Neural progenitor cell (in vitro differentiated cells): ENCODE results near the gene OTULIN. TPM values are rescaled to one million over a fixed set of nuclear protein-coding genes. Genes with fewer than 3 reads are reported as not detected.

Source experiments
- DNase-seq: peaks from one replicate; pipeline ENCODE4 v3.0.0-alpha.2; 2016; ENCODE audit warnings: low spot score
- H2AFZ ChIP-seq: fragments of 200-600 bp; sonication (generic); replicated peaks from 2 replicates; pipeline ENCODE4 v1.6.1; 2016; ENCODE audit warnings: antibody characterized with exemption
- H3F3A ChIP-seq: fragments of 200-600 bp; sonication (generic); 2 replicates; pipeline ENCODE4 v1.6.1; 2016; ENCODE audit warnings: antibody characterized with exemption, low read depth
- H3K27ac ChIP-seq: fragments of 200-600 bp; sonication (generic); 2 replicates; pipeline ENCODE4 v1.5.1; 2016; ENCODE audit warnings: mild to moderate bottlenecking
- H3K27me3 ChIP-seq: fragments of 200-600 bp; sonication (generic); 2 replicates; pipeline ENCODE4 v1.6.1; 2016; ENCODE audit warnings: mild to moderate bottlenecking, moderate library complexity
- H3K36me3 ChIP-seq: fragments of 200-600 bp; sonication (generic); 2 replicates; pipeline ENCODE4 v1.5.1; 2016
- H3K4me1 ChIP-seq: fragments of 200-600 bp; sonication (generic); 2 replicates; pipeline ENCODE4 v1.6.1; 2016; ENCODE audit warnings: mixed run types
- H3K4me2 ChIP-seq: fragments of 200-600 bp; sonication (generic); 2 replicates; pipeline ENCODE4 v1.6.1; 2016
- H3K4me3 ChIP-seq: fragments of 200-600 bp; sonication (generic); 2 replicates; pipeline ENCODE4 v1.5.1; 2016
- H3K79me2 ChIP-seq: fragments of 200-600 bp; sonication (generic); 2 replicates; pipeline ENCODE4 v1.6.1; 2016; ENCODE audit warnings: low read depth
- H3K9ac ChIP-seq: fragments of 200-600 bp; sonication (generic); 2 replicates; pipeline ENCODE4 v1.6.1; 2016
- H3K9me3 ChIP-seq: fragments of 200-600 bp; sonication (generic); 2 replicates; pipeline ENCODE4 v1.5.1; 2016; ENCODE audit warnings: low read depth
- H4K20me1 ChIP-seq: fragments of 200-600 bp; sonication (generic); 2 replicates; pipeline ENCODE4 v1.6.1; 2016; ENCODE audit warnings: low read depth
- H3K27ac Mint-ChIP-seq: 3 replicates; pipeline ENCODE4 v1.8.0; 2021; ENCODE audit warnings: mixed read lengths
- H3K27me3 Mint-ChIP-seq: 2 replicates; pipeline ENCODE4 v1.8.0; 2022; ENCODE audit warnings: low read depth, mild to moderate bottlenecking, inconsistent platforms, moderate library complexity, mixed read lengths; ENCODE audit not compliant: insufficient read depth
- H3K36me3 Mint-ChIP-seq: 3 replicates; pipeline ENCODE4 v1.8.0; 2021; ENCODE audit warnings: mixed read lengths
- H3K4me1 Mint-ChIP-seq: 3 replicates; pipeline ENCODE4 v1.8.0; 2021; ENCODE audit warnings: mixed read lengths
- H3K4me3 Mint-ChIP-seq: 3 replicates; pipeline ENCODE4 v1.8.0; 2021; ENCODE audit warnings: mild to moderate bottlenecking, moderate library complexity, mixed read lengths
- H3K9me3 Mint-ChIP-seq: 3 replicates; pipeline ENCODE4 v1.8.0; 2020; ENCODE audit warnings: mixed read lengths
- EZH2 ChIP-seq: fragments of 200-600 bp; sonication (generic); IDR thresholded peaks from 2 replicates; pipeline ENCODE4 v1.6.1; 2017; ENCODE audit warnings: antibody characterized with exemption, mild to moderate bottlenecking, moderate library complexity
- EZH2phosphoT487 ChIP-seq: fragments of 200-600 bp; sonication (generic); IDR thresholded peaks from 2 replicates; pipeline ENCODE4 v1.6.1; 2017; ENCODE audit warnings: antibody characterized with exemption
- total RNA-seq: library from RNA; depleted of rRNA; stranded (reverse); fragments of >200 nt; gene quantifications from 2 replicates; pipeline ENCODE4 v1.2.3, GENCODE V29; 2015; ENCODE audit warnings: low replicate concordance
- TF ChIP-seq, protein P1 (sequence below): fragments of 200-600 bp; sonication (generic); IDR thresholded peaks from 2 replicates; pipeline ENCODE4 v1.5.1; 2017; ENCODE audit warnings: antibody characterized with exemption, mild to moderate bottlenecking

The OTULIN gene
- total RNA-seq, 1 donor from 2014 or later: 23.1 TPM

- H3K27ac ChIP-seq: no peak overlapping the region
- H3K27ac Mint-ChIP-seq: no peak overlapping the region
- no peaks in the 10 kb centered on the region for H3K9me3 Mint-ChIP-seq
- TF ChIP-seq EZH2phosphoT487 (no peak), EZH2 (no peak)
- TF ChIP-seq, protein P1, sequence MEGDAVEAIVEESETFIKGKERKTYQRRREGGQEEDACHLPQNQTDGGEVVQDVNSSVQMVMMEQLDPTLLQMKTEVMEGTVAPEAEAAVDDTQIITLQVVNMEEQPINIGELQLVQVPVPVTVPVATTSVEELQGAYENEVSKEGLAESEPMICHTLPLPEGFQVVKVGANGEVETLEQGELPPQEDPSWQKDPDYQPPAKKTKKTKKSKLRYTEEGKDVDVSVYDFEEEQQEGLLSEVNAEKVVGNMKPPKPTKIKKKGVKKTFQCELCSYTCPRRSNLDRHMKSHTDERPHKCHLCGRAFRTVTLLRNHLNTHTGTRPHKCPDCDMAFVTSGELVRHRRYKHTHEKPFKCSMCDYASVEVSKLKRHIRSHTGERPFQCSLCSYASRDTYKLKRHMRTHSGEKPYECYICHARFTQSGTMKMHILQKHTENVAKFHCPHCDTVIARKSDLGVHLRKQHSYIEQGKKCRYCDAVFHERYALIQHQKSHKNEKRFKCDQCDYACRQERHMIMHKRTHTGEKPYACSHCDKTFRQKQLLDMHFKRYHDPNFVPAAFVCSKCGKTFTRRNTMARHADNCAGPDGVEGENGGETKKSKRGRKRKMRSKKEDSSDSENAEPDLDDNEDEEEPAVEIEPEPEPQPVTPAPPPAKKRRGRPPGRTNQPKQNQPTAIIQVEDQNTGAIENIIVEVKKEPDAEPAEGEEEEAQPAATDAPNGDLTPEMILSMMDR: no peak
- no peaks in the 10 kb centered on the region for H4K20me1 ChIP-seq
- H3F3A ChIP-seq: no peaks in the 10 kb centered on the region
- no peak overlapping the region for H3K4me2 ChIP-seq
- peaks cover 38% of the 10 kb centered on the region for H3K36me3 Mint-ChIP-seq
- no peaks in the 10 kb centered on the region for H3K4me1 ChIP-seq
- H3K36me3 ChIP-seq: no peaks in the 10 kb centered on the region
- H3K9ac ChIP-seq: no peak overlapping the region
- no peaks in the 10 kb centered on the region for H3K27me3 ChIP-seq
- no peak overlapping the region for H2AFZ ChIP-seq
- no peaks in the 10 kb centered on the region for H3K4me1 Mint-ChIP-seq
- H3K27me3 Mint-ChIP-seq: peaks cover 2% of the 10 kb centered on the region
- H3K79me2 ChIP-seq: no peaks in the 10 kb centered on the region
- H3K4me3 Mint-ChIP-seq: no peak overlapping the region
- no peak overlapping the region for H3K4me3 ChIP-seq
- H3K9me3 ChIP-seq: no peaks in the 10 kb centered on the region
- no peak for DNase-seq
These were observed 34.6 kb downstream of the OTULIN start for GRCh38 chr5:14699159-14699558.

DNA sequence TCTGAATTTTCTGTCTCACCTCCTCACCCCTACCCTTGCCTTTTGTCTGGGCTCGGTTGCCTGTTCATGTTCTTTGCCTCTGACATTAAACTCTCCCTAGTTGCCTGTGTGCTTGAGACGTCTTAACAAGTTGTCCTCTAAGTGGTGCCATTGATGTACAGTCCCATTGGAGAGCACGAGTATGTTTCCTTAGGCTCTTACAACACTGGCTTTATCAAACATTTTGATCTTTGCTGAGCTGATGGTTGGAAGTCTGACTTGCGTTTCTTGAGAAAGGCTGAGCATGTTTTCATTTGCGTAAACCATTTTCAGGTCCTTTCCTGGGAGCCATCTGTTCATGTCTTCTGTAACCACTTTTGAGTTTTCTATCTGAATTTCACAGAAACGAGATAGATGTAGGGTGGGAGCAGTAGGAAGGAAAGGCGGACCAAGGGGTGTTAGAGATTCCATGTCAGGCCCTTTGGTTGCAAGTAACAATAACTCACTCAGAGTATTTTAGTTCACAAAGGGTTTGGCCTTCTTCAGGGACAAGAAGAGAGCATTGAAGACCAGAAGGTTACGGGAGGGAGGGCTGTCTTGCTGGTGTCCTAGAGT lies 35.4 kb downstream of the OTULIN start:
- peaks cover 38% of the 10 kb centered on the region for H3K36me3 Mint-ChIP-seq
- Histone ChIP-seq H3F3A (no peaks in the 10 kb centered on the region), H3K9ac (no peak overlapping the region), H4K20me1 (no peaks in the 10 kb centered on the region), H3K4me2 (no peak overlapping the region), H3K79me2 (no peaks in the 10 kb centered on the region), H3K4me1 (no peaks in the 10 kb centered on the region), H3K36me3 (no peaks in the 10 kb centered on the region), H3K9me3 (no peaks in the 10 kb centered on the region), H3K27me3 (no peaks in the 10 kb centered on the region), H2AFZ (no peak overlapping the region), H3K4me3 (no peak overlapping the region), H3K27ac (no peak overlapping the region)
- peaks cover 2% of the 10 kb centered on the region for H3K27me3 Mint-ChIP-seq
- no peak overlapping the region for H3K4me3 Mint-ChIP-seq
- no peak for DNase-seq
- TF ChIP-seq EZH2phosphoT487: no peak
- TF ChIP-seq, protein P1: no peak
- TF ChIP-seq EZH2: no peak
- H3K4me1 Mint-ChIP-seq: no peaks in the 10 kb centered on the region
- no peaks in the 10 kb centered on the region for H3K9me3 Mint-ChIP-seq
- H3K27ac Mint-ChIP-seq: no peak overlapping the region

GRCh38 chr5:14700478-14701436 lies 36.2 kb downstream of the OTULIN start:
- Histone ChIP-seq H3K79me2 (no peaks in the 10 kb centered on the region), H2AFZ (no peak overlapping the region), H3K4me2 (no peak overlapping the region), H3K9ac (no peak overlapping the region), H3K4me3 (no peak overlapping the region), H3K9me3 (no peaks in the 10 kb centered on the region), H3K27me3 (no peaks in the 10 kb centered on the region), H3K36me3 (no peaks in the 10 kb centered on the region), H3K27ac (no peak overlapping the region), H3K4me1 (no peaks in the 10 kb centered on the region), H3F3A (no peaks in the 10 kb centered on the region), H4K20me1 (no peaks in the 10 kb centered on the region)
- Mint-ChIP-seq H3K4me1 (no peaks in the 10 kb centered on the region), H3K27ac (no peak overlapping the region), H3K36me3 (peaks cover 34% of the 10 kb centered on the region), H3K9me3 (no peaks in the 10 kb centered on the region), H3K27me3 (peaks cover 2% of the 10 kb centered on the region), H3K4me3 (no peak overlapping the region)
- TF ChIP-seq, protein P1: no peak
- TF ChIP-seq EZH2 (no peak), EZH2phosphoT487 (no peak)
- DNase-seq: no peak
